Measurements from ENCODE around the gene KLF15.
"Not testable (repeated sequence)": the region's sequence is repeated elsewhere in the genome, so short reads cannot be mapped to it uniquely, and the experiment has no call there.

Gene KLF15

GRCh38 chr3:126346466-126346865 lies 10.7 kb downstream of the KLF15 start:
- DNase-seq (ENCODE audit: low spot score) = no peak

GRCh38 chr3:126345641-126346460 lies 11.4 kb downstream of the KLF15 start:
- no peak for DNase-seq (ENCODE audit: low spot score)

DNA sequence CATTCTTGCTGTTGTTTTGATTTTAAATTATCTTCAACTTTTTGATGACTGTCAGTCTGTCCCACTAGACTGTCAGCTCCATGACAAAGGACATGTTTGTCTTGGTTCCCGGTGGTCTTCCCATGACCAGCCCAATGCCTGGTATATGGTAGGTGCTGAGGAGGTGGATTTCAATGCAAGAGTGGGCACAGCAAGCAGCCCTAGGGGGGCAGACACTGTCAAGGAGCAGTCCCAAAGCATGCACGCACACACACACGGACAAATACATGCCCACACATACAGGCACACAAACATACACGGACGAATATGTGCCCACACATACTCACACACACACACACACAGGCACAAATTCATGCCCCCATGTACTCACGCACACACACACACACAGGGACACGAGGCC lies 12.0 kb downstream of the KLF15 start:
- no peak for DNase-seq (ENCODE audit: low spot score)

DNA sequence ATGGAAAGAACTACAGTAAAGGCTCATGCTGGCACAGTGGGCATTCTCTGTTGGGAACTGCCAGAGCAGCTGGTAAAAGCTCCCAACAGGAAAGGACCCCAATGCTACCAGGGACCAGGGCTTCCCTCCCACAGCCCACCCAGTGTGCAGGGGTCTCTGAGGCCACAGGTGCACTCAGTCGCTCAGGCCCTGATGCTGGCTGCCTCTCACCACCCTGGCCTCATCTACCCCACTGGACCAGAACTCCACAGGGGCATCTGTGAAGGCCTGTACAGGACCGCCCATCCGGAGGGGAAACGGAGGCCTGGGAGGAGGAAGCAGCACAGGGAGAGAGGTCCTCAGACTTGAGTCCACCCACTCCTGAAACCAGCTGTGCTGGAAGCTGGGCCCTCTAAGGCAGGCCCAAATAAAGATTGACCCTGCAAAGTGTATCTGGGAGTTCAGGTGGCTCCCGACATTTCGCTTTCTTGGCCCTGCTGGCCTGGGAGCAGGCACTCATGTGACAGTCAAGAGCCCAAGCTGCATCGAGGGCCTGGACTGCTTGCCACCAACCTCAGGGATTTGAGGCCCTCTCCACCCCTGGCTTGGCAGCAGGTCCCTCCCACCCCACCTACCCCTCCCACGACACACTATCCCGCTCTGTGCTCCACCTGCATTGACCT lies 12.7 kb downstream of the KLF15 start:
- no peak for DNase-seq (ENCODE audit: low spot score)

GRCh38 chr3:126343649-126344035 lies 13.6 kb downstream of the KLF15 start:
- no peak for DNase-seq (ENCODE audit: low spot score)

DNA sequence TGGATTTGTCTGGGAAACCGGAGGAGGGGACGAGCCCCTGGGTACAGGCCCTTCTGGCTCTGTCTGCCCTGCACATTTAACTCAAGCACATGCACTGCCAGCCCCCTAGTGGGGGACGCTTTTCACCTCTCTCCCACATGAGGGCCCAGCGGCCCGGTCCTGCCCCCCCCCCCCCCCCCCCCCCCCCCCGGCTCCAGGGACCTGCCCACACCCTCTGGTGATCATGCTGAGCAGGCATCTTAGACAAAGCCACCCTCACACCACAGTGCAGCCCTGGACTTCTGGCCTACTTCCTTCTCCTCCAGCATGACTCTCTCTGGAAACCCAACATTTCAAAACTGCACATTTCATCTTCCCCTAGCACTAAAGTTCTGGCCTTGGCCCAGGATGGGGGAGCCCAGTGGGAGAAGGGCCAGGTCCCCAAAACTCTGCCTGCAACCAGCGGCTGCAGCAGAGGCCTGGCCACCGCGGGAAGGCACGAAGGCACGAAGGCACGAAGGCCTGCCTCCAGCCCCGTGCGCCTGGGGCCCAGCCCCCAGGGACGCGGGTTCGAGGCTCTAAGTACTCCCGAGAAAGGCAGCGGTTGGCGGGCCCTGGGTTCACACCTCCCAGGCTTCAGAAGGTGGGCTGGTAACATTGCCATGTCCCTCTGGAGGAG lies 14.1 kb downstream of the KLF15 start:
- DNase-seq (ENCODE audit: low spot score) = no peak

- DNase-seq (ENCODE audit: low spot score) = no peak
These were observed 15.0 kb downstream of the KLF15 start for GRCh38 chr3:126342211-126342610.

- DNase-seq (ENCODE audit: low spot score) = no peak
These were observed 15.5 kb downstream of the KLF15 start for GRCh38 chr3:126341755-126342150.

DNA sequence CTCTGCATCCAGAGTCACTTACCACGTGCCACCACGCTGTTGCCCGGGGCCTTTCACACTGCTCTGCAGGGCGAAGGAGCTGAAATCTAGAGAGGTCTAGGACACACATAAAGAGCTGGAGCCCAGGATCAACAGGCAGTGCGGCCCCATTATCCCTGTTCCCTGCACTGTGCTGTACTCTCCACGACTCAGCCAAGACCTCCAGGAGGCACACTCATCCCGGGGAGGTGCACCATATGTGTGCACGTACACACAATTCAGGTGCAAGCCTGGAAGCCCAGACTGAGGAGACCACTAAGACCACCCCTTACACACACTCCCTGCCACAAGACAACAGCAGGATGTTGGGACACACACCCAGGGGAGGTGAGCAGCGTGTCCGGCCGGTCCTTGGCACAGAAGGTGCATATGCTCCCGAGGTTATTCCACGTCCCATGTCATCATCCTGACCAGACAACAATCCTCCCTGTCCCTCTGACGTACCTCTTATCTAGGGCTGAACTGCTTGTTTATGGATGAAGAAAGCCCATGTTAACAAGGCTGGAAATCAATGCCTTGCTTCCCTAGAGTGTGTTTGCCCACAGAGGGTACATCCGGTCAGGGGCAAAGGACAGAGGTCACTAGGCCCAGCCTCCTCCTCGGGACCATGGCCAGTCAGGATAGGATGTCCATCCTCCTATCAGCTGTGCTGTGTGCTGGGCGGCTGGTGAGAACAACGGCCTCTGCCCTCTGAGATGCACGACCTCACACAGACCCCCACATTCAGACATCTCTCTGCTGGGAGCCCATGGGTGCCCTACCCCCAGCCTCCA lies 16.1 kb downstream of the KLF15 start:
- DNase-seq (ENCODE audit: low spot score) = no peak

DNA sequence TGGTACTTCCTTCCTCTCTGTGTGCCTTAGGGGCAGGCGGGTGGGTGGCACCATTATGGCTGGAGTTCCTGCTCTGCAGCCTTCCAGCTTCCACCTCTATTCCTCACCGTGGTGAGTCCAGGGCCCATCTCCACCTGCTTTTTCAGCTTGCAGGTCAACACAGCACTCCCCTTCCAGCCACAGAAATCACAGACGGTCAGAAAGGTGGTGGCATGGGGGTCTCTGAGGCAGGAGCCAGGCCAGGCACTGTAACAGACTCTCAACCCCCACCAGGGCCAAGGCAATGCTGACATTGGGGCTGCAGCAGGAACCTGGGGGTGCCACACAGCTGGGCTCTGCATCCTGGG lies 16.6 kb downstream of the KLF15 start:
- no peak for DNase-seq (ENCODE audit: low spot score)

DNA sequence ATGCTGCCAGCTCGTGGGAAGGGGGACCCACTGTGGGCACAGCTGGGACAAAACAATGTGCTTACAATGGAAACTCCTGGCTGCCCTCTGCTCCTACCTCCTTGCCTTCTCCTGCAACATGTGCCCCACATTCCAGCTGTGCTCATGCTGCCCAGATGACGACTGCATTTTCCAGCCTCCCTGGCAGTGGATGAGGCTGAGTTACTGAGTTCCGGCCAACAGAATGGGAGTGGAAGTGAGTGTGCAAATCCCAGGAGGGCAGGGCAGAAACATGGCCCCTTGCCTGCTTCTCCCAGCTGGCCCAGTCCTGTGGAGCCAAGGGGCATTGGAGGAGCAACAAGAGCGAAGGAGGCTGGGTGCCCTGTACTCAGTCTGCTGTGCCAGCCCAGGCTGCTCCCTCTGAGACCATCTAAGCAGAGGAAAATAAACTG lies 17.1 kb downstream of the KLF15 start:
- no peak for DNase-seq (ENCODE audit: low spot score)

- DNase-seq (ENCODE audit: low spot score) = no peak
These were observed 17.7 kb downstream of the KLF15 start for GRCh38 chr3:126339466-126339865.

DNA sequence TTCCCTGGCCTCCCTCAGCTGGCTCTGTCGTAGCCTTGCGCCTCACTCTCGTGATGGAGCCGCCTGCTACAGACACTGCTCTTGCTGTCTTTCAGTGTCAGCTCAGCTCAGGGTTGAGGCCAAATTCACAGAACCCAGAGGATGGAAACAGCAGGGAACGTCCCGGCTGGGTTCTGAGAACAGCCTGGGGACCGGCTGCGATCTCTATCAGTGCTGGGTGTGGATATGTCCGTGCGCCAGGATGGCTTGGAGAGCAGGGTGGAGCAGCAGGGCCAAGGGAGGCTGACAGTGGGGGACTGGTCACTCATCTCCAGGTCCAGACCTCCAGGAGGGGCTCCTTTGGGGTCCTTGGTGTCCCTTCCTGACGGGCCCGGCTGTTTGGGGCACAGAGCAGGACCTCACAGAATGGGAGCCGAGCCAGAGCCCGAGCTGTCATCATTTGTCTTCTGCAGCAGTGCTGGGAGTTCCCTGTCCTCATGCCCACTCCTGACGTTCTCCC lies 18.4 kb downstream of the KLF15 start:
- no peak for DNase-seq (ENCODE audit: low spot score)

DNA sequence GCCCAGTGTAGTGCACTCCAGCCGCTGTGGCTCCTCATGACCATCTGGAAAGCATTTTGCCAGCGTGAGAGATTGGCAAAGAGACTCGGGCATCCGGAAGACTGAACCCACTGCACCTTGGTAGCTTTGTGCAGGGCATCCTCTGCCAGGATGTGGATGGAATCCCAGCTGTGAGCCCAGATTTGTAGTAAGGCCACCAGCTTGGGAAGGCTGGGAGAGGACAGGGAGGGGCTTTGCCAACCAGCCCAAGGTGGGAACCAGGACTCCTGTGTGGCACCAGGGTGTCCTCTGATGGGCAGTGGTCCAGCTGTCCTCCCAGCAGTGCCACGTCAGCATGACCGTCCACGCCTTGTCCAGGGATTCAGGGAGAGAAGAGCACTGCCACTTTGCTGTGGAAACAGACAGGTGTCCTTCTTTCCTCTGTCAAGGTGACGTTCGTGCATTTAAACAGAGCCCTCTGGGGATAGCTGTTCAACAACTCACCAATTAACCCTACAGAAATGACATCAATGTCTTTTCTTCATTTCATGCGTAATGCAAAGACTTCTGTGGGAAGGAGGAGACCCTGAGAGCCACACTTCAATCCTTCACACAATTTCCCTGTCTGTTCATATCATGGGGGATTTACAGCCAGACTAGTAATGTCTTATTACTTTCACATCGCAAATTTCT lies 19.1 kb downstream of the KLF15 start:
- no peak for DNase-seq (ENCODE audit: low spot score)

- DNase-seq (ENCODE audit: low spot score) = not testable (repeated sequence)
These were observed 25.3 kb downstream of the KLF15 start for GRCh38 chr3:126331812-126332336.

GRCh38 chr3:126329927-126330725 lies 27.1 kb downstream of the KLF15 start:
- no peak for DNase-seq (ENCODE audit: low spot score)

GRCh38 chr3:126326629-126327028 lies 30.6 kb downstream of the KLF15 start:
- DNase-seq (ENCODE audit: low spot score) = no peak

DNA sequence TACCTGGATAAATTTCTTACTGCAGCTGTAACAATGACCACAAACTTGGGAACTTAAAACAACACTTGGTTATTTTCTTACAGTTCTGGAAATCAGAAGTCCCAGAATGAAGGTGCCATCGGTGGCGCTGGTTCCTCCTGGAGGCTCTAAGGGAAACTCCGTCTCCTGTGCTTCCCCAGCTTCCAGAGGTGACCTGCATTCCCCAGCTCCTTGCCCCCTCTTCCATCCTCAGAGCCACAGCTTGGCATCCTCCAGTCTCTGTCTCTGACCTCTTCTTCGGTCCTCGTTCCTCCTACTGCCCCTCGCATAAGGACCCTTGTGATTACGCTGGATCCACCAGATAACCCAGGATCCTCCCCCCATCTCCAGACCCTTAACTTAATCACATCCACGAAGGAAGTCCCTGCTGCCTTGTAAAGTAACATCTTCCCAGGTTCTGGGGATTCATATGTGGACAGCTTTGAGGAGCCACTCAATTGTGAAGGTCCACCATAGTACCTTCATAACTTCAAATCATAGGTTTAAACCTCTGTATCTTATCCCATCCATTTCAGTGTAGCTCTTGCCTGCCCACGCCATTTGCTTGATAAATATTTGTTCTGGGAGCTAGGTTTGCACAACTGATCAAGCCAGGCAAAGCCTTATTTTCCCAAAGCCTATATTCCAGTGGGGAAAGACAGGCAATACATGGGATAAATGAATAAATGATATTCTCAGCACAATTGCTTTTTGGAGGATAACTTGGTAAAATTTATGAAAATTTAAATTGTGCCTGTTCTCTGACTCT lies 34.8 kb downstream of the KLF15 start:
- no peak for DNase-seq (ENCODE audit: low spot score)

DNA sequence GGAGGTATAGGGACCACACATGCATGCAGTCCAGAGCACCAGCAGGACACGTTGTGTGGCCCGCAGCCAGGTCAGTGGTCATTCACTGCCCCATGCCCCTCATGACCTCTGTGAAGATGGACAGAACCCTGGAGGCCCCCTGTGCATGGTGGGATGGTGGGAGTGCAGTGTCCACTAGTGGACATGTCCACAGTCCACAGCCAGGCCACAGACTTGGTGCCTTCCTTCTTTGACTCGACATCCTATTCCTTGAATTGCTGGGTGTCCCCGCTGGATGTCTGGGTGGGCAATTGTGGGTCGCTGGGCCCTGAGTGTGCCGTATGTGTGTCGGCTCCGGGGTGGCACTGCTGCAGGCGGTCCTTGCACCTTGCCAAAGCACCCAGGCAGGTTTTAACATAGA lies 35.7 kb downstream of the KLF15 start:
- no peak for DNase-seq (ENCODE audit: low spot score)
